HG03066 (cell line): Measurements from ENCODE around the gene CAPRIN1.
"Not testable (repeated sequence)": the region's sequence is repeated elsewhere in the genome, so short reads cannot be mapped to it uniquely, and the experiment has no call there.

ENCODE experiments used
- ATAC-seq: cut with Tn5 transposase; IDR thresholded peaks from one replicate; pipeline ENCODE4 v1.9.1; 2021; ENCODE audit warnings: low read depth; ENCODE audit not compliant: unreplicated experiment

Gene CAPRIN1

GRCh38 chr11:34080609-34081008 lies 29.1 kb downstream of the CAPRIN1 start:
- no peak for ATAC-seq

GRCh38 chr11:34084637-34085036 lies 33.1 kb downstream of the CAPRIN1 start:
- no peak for ATAC-seq

GRCh38 chr11:34086554-34087283 lies 35.2 kb downstream of the CAPRIN1 start:
- no peak for ATAC-seq

GRCh38 chr11:34091825-34092224 lies 40.3 kb downstream of the CAPRIN1 start:
- ATAC-seq = no peak

GRCh38 chr11:34094900-34095299 lies 43.4 kb downstream of the CAPRIN1 start:
- ATAC-seq = not testable (repeated sequence)

- no peak for ATAC-seq
Measured at GRCh38 chr11:34098813-34099212, 47.3 kb downstream of the CAPRIN1 start.

- ATAC-seq = no peak
Measured at GRCh38 chr11:34104680-34105078, 53.1 kb downstream of the CAPRIN1 start.

- peak; percentile 90 for ATAC-seq
Measured at GRCh38 chr11:34105079-34105956, 53.8 kb downstream of the CAPRIN1 start, which contains the start of gene NAT10. TSS of gene NAT10 (plus strand) at chr11:34105629. CDS start at chr11:34108226, 2,597 bp downstream.

- no peak for ATAC-seq
Measured at GRCh38 chr11:34105957-34106504, 54.5 kb downstream of the CAPRIN1 start.

- no peak for ATAC-seq
Measured at GRCh38 chr11:34111722-34112270, 60.3 kb downstream of the CAPRIN1 start.

- ATAC-seq = no peak
Measured at GRCh38 chr11:34114014-34114413, 62.5 kb downstream of the CAPRIN1 start.

GRCh38 chr11:34114471-34114870 lies 62.9 kb downstream of the CAPRIN1 start:
- ATAC-seq = no peak

- no peak for ATAC-seq
Measured at GRCh38 chr11:34120651-34121050, 69.1 kb downstream of the CAPRIN1 start.

- no peak for ATAC-seq
Measured at GRCh38 chr11:34124885-34125668, 73.5 kb downstream of the CAPRIN1 start.

- no peak for ATAC-seq
Measured at GRCh38 chr11:34126959-34127848, 75.7 kb downstream of the CAPRIN1 start.

GRCh38 chr11:34128824-34129223 lies 77.3 kb downstream of the CAPRIN1 start:
- ATAC-seq = no peak

- ATAC-seq = no peak
Measured at GRCh38 chr11:34132261-34132965, 80.9 kb downstream of the CAPRIN1 start.

- no peak for ATAC-seq
Measured at GRCh38 chr11:34134765-34135164, 83.2 kb downstream of the CAPRIN1 start.

- no peak for ATAC-seq
Measured at GRCh38 chr11:34135439-34135838, 83.9 kb downstream of the CAPRIN1 start.
